Panc1 (cell line): ENCODE results near the gene CWC27. TPM values are rescaled to one million over a fixed set of nuclear protein-coding genes. Genes with fewer than 3 reads are reported as not detected.

ENCODE experiments used
- ATAC-seq: fragments of 200-7000 bp; cut with Tn5 transposase; 2 replicates; pipeline ENCODE4 v1.9.1; 2020; ENCODE audit warnings: mild to moderate bottlenecking, moderate library complexity
- BruUV-seq: library from RNA; stranded (reverse); fragments of 400-500 nt; replicated peaks from 2 replicates; lab custom pipeline; 2021; lab: Mats Ljungman, UMichigan
- CTCF ChIA-PET: fragments of 300-600 bp; sonication (Branson Sonifier 250); formaldehyde crosslinking; loops from one replicate; lab custom pipeline; 2022; ENCODE audit warnings: antibody characterized with exemption; lab: Charles Lee
- POLR2A ChIA-PET: fragments of 300-600 bp; sonication (Branson Sonifier 250); formaldehyde crosslinking; loops from one replicate; lab custom pipeline; 2022; ENCODE audit warnings: antibody characterized with exemption; lab: Charles Lee
- DNase-seq: peaks from one replicate; pipeline ENCODE4 v3.0.0-alpha.2; 2010; ENCODE audit warnings: low read depth, low spot score
- H3K27ac ChIP-seq: 2 replicates; pipeline ENCODE4 v1.5.1; 2011; ENCODE audit warnings: mild to moderate bottlenecking, low read length, inconsistent platforms
- H3K27me3 ChIP-seq: fragments of 200-500 bp; sonication (Bioruptor generic); 2 replicates; pipeline ENCODE4 v1.6.0; 2014; ENCODE audit warnings: low read length, inconsistent platforms; ENCODE audit not compliant: control insufficient read depth, insufficient read depth
- H3K36me3 ChIP-seq: fragments of 200-500 bp; sonication (Bioruptor generic); 2 replicates; pipeline ENCODE4 v1.5.1; 2014; ENCODE audit warnings: inconsistent platforms, mild to moderate bottlenecking, low read length, moderate library complexity; ENCODE audit not compliant: control insufficient read depth, insufficient read depth
- H3K4me1 ChIP-seq: 2 replicates; pipeline ENCODE4 v1.5.1; 2011; ENCODE audit warnings: inconsistent platforms, mild to moderate bottlenecking, low read length, moderate library complexity; ENCODE audit not compliant: control insufficient read depth, insufficient read depth
- H3K4me3 ChIP-seq, 2 experiments: 2 replicates each; pipeline ENCODE4 v1.5.1; 2011 to 2012; ENCODE audit warnings: low read depth in 2 of 2, low read length in 2 of 2, mild to moderate bottlenecking in 2 of 2, inconsistent platforms in 1 of 2, moderate library complexity in 1 of 2
- H3K9me3 ChIP-seq: fragments of 200-500 bp; sonication (Bioruptor generic); 2 replicates; pipeline ENCODE4 v1.5.1; 2014; ENCODE audit warnings: low read depth, mild to moderate bottlenecking, inconsistent platforms, low read length, moderate library complexity; ENCODE audit not compliant: control insufficient read depth, insufficient read depth
- CTCF ChIP-seq: fragments of 450-650 bp; IDR thresholded peaks from 2 replicates; pipeline ENCODE4 v1.5.1; 2017; ENCODE audit warnings: mild to moderate bottlenecking
- POLR2AphosphoS5 ChIP-seq: IDR thresholded peaks from 2 replicates; pipeline ENCODE4 v1.6.1; 2012; ENCODE audit warnings: mild to moderate bottlenecking, low read depth, low read length, moderate library complexity
- REST ChIP-seq, 2 experiments: IDR thresholded peaks; 2 replicates each; pipeline ENCODE4 v1.6.1; 2011 to 2012; ENCODE audit warnings: low read depth in 2 of 2, control low read depth in 1 of 2, low read length in 1 of 2, mild to moderate bottlenecking in 1 of 2, moderate library complexity in 1 of 2; ENCODE audit not compliant: insufficient read depth in 1 of 2
- SIN3A ChIP-seq: IDR thresholded peaks from 2 replicates; pipeline ENCODE4 v1.6.1; 2012; ENCODE audit warnings: low read depth, mild to moderate bottlenecking, low read length, moderate library complexity, borderline replicate concordance; ENCODE audit not compliant: insufficient read depth
- TCF7L2 ChIP-seq: IDR thresholded peaks from 2 replicates; pipeline ENCODE4 v1.6.1; 2011; ENCODE audit warnings: mild to moderate bottlenecking, low read depth, low read length, inconsistent platforms
- in situ Hi-C: cut with HindIII; loops from 2 replicates; pipeline ENCODE4 v1.10.0; 2016; ENCODE audit warnings: low sequenced_read_pairs, low pct_unique_long_range_greater_than_20kb
- intact Hi-C: fragments of 100-400 bp; cut with micrococcal nuclease; formaldehyde crosslinking; loops from one replicate; pipeline ENCODE4 v1.10.0; 2022; ENCODE audit not compliant: unreplicated experiment
- total RNA-seq: library from RNA; stranded (reverse); gene quantifications from one replicate; pipeline ENCODE4 v1.2.1, GENCODE V29; 2021; ENCODE audit not compliant: unreplicated experiment

Gene CWC27
- total RNA-seq, 1 experiment from 2014 or later: 19.7 TPM

- in situ Hi-C loops (no loop called here), intact Hi-C loops (no loop called here)
- no peaks in the 10 kb centered on the region for H3K27me3 ChIP-seq
- ChIA-PET POLR2A (interaction anchor here (0.6 kb wide), 1 partner anchor 90 kb away, joined by 7 read pairs; no protein-coding TSS in a partner anchor), CTCF (interaction anchor here (0.7 kb wide), 1 partner anchor 544 kb away, joined by 4 read pairs; no protein-coding TSS in a partner anchor)
- no peak for TF ChIP-seq SIN3A
- TF ChIP-seq POLR2AphosphoS5: no peak
- TF ChIP-seq CTCF: no peak
- no peak for TF ChIP-seq TCF7L2
- no peak for TF ChIP-seq REST (IDR thresholded peaks at IDR 0.05; ENCODE audit: insufficient read depth in 1 of 2, low read depth in 2 of 2, low read length in 1 of 2)
- H3K4me3 ChIP-seq: no peak overlapping the region
- no peaks in the 10 kb centered on the region for H3K4me1 ChIP-seq
- no peak overlapping the region for H3K27ac ChIP-seq
- ATAC-seq: no peak
- no peak for DNase-seq
- H3K9me3 ChIP-seq: no peaks in the 10 kb centered on the region
- BruUV-seq: no TSS peak
- no peaks in the 10 kb centered on the region for H3K36me3 ChIP-seq
Measured at GRCh38 chr5:64749385-64749784, 19.3 kb upstream of the CWC27 start.

- Histone ChIP-seq H3K27ac (no peak overlapping the region), H3K4me3 (no peak overlapping the region), H3K36me3 (no peaks in the 10 kb centered on the region), H3K4me1 (no peaks in the 10 kb centered on the region), H3K27me3 (no peaks in the 10 kb centered on the region), H3K9me3 (no peaks in the 10 kb centered on the region)
- DNase-seq (no peak), ATAC-seq (no peak)
- ChIA-PET CTCF (no interaction called here), POLR2A (no interaction called here)
- intact Hi-C loops (no loop called here), in situ Hi-C loops (no loop called here)
- no peak for TF ChIP-seq SIN3A
- no peak for TF ChIP-seq POLR2AphosphoS5
- TF ChIP-seq REST (IDR thresholded peaks at IDR 0.05; ENCODE audit: insufficient read depth in 1 of 2, low read depth in 2 of 2, low read length in 1 of 2): no peak
- TF ChIP-seq CTCF: no peak
- no peak for TF ChIP-seq TCF7L2
- BruUV-seq: no TSS peak
Measured at GRCh38 chr5:64754066-64754465, 14.7 kb upstream of the CWC27 start.
